A673 (cell line): Measurements from ENCODE around the gene RPTOR.

ENCODE experiments used
- EZH2 ChIP-seq: fragments of 200-600 bp; sonication (generic); IDR thresholded peaks from 2 replicates; pipeline ENCODE4 v1.6.1; 2017; ENCODE audit warnings: borderline replicate concordance, low read depth, mild to moderate bottlenecking, mixed read lengths, antibody characterized with exemption, low read length; ENCODE audit not compliant: poor library complexity, severe bottlenecking
- TF ChIP-seq, protein P1 (sequence below): fragments of 300-800, 200-600 bp; sonication (generic); conservative IDR thresholded peaks from 2 replicates; pipeline ENCODE4 v1.5.1; 2017; ENCODE audit warnings: low read depth, mild to moderate bottlenecking, antibody characterized with exemption, low read length, moderate library complexity, mixed read lengths

DNA sequence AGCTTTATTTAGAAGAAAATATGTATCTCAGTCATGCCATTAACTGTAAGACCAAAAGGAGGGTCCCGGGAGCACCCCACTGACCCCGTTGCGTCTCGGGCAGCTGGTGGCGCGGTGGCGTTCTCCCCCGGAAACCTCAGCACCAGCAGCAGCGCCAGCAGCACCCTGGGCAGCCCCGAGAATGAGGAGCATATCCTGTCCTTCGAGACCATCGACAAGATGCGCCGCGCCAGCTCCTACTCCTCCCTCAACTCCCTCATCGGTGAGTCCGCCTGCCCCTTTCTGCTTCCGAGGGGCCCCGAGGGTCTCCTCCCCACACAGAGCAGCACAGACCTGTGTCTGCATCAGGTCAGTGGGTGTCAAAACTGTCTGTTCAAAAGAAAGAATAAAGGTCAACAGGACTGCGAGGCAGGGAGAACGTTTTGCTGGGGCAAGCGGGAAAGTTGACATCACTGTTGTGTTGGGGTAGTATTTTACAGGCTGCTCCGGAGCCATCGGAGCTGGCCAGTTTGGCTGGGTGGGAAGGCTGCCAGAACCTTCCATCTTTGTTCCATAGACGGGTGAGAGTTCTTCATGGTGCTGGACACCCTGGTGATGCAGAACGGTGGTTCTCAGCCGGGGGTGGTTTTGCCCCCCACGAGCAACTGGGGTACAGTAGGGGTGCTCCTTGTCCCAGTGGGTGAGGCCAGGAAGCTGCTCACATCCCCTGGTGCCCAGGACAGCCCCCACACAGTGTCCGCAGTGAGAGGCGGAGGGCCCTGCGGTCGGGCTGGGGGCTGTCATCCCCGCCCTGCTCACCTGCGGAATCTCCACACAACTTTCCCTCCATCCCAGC lies 349.2 kb downstream of the RPTOR start:
- TF ChIP-seq, protein P1, sequence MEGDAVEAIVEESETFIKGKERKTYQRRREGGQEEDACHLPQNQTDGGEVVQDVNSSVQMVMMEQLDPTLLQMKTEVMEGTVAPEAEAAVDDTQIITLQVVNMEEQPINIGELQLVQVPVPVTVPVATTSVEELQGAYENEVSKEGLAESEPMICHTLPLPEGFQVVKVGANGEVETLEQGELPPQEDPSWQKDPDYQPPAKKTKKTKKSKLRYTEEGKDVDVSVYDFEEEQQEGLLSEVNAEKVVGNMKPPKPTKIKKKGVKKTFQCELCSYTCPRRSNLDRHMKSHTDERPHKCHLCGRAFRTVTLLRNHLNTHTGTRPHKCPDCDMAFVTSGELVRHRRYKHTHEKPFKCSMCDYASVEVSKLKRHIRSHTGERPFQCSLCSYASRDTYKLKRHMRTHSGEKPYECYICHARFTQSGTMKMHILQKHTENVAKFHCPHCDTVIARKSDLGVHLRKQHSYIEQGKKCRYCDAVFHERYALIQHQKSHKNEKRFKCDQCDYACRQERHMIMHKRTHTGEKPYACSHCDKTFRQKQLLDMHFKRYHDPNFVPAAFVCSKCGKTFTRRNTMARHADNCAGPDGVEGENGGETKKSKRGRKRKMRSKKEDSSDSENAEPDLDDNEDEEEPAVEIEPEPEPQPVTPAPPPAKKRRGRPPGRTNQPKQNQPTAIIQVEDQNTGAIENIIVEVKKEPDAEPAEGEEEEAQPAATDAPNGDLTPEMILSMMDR: no peak
- TF ChIP-seq EZH2: no peak
